H9 (cell line): ENCODE results near the gene NUP98. TPM values are rescaled to one million over a fixed set of nuclear protein-coding genes. Genes with fewer than 3 reads are reported as not detected.

Experiments
- DNase-seq: peaks from one replicate; pipeline ENCODE4 v3.0.0-alpha.2; 2017
- H2AFZ ChIP-seq: one replicate; pipeline ENCODE4 v1.6.1; 2013; ENCODE audit warnings: mild to moderate bottlenecking, low read length, control low read depth, moderate library complexity
- H2AK5ac ChIP-seq: 2 replicates; pipeline ENCODE4 v1.6.1; 2013; ENCODE audit warnings: low read length, control low read depth, mixed read lengths; ENCODE audit not compliant: insufficient read length
- H2BK120ac ChIP-seq: one replicate; pipeline ENCODE4 v1.6.1; 2013; ENCODE audit warnings: low read depth, mild to moderate bottlenecking, low read length, control low read depth, inconsistent platforms; ENCODE audit not compliant: poor library complexity, severe bottlenecking
- H2BK12ac ChIP-seq: 2 replicates; pipeline ENCODE4 v1.6.1; 2013; ENCODE audit warnings: low read length, control low read depth, mixed read lengths, low read depth; ENCODE audit not compliant: insufficient read length
- H2BK15ac ChIP-seq: 2 replicates; pipeline ENCODE4 v1.6.1; 2013; ENCODE audit warnings: low read depth, low read length, control low read depth
- H2BK20ac ChIP-seq: one replicate; pipeline ENCODE4 v1.6.1; 2013; ENCODE audit warnings: low read depth, mild to moderate bottlenecking, low read length, control low read depth, inconsistent platforms; ENCODE audit not compliant: poor library complexity, severe bottlenecking
- H2BK5ac ChIP-seq: 2 replicates; pipeline ENCODE4 v1.6.1; 2013; ENCODE audit warnings: low read length, control low read depth, mixed read lengths; ENCODE audit not compliant: insufficient read length
- H3K14ac ChIP-seq: 2 replicates; pipeline ENCODE4 v1.6.1; 2013; ENCODE audit warnings: low read length, control low read depth; ENCODE audit not compliant: insufficient read depth
- H3K18ac ChIP-seq: 2 replicates; pipeline ENCODE4 v1.6.1; 2013; ENCODE audit warnings: low read depth, mild to moderate bottlenecking, mixed read lengths, low read length, control low read depth; ENCODE audit not compliant: insufficient read length
- H3K23ac ChIP-seq: 2 replicates; pipeline ENCODE4 v1.6.1; 2013; ENCODE audit warnings: low read length, control low read depth, mixed read lengths, low read depth; ENCODE audit not compliant: insufficient read length
- H3K23me2 ChIP-seq: 2 replicates; pipeline ENCODE4 v1.6.1; 2013; ENCODE audit warnings: low read depth, mild to moderate bottlenecking, mixed read lengths, low read length, control low read depth; ENCODE audit not compliant: insufficient read length, poor library complexity, severe bottlenecking
- H3K27ac ChIP-seq: 2 replicates; pipeline ENCODE4 v1.5.1; 2013; ENCODE audit warnings: low read length, control low read depth, mixed read lengths, low read depth; ENCODE audit not compliant: insufficient read length
- H3K27me3 ChIP-seq: 2 replicates; pipeline ENCODE4 v1.6.1; 2013; ENCODE audit warnings: low read length, control low read depth, inconsistent platforms; ENCODE audit not compliant: insufficient read depth
- H3K4ac ChIP-seq: 2 replicates; pipeline ENCODE4 v1.6.1; 2013; ENCODE audit warnings: low read depth, mild to moderate bottlenecking, control low read depth, inconsistent platforms, low read length, moderate library complexity
- H3K4me1 ChIP-seq: 2 replicates; pipeline ENCODE4 v1.6.1; 2013; ENCODE audit warnings: low read length, control low read depth, inconsistent platforms; ENCODE audit not compliant: insufficient read depth
- H3K4me2 ChIP-seq: 2 replicates; pipeline ENCODE4 v1.6.1; 2013; ENCODE audit warnings: low read length, control low read depth, mixed read lengths; ENCODE audit not compliant: insufficient read length, insufficient read depth
- H3K56ac ChIP-seq: 2 replicates; pipeline ENCODE4 v1.6.1; 2013; ENCODE audit warnings: low read depth, mild to moderate bottlenecking, mixed read lengths, low read length, control low read depth; ENCODE audit not compliant: insufficient read length
- H3K79me1 ChIP-seq: 2 replicates; pipeline ENCODE4 v1.6.1; 2013; ENCODE audit warnings: low read depth, mild to moderate bottlenecking, moderate library complexity, low read length, control low read depth, inconsistent platforms; ENCODE audit not compliant: insufficient read depth, poor library complexity, severe bottlenecking
- H3K79me2 ChIP-seq: 2 replicates; pipeline ENCODE4 v1.6.1; 2013; ENCODE audit warnings: low read length, control low read depth, inconsistent platforms; ENCODE audit not compliant: insufficient read depth
- H3K9ac ChIP-seq: 2 replicates; pipeline ENCODE4 v1.6.1; 2013; ENCODE audit warnings: low read length, control low read depth, mixed read lengths; ENCODE audit not compliant: insufficient read length; ENCODE audit errors: extremely low read depth
- H3K9me3 ChIP-seq: one replicate; pipeline ENCODE4 v1.6.1; 2013; ENCODE audit warnings: low read depth, low read length, inconsistent platforms; ENCODE audit not compliant: control insufficient read depth
- H3T11ph ChIP-seq: one replicate; pipeline ENCODE4 v1.6.1; 2013; ENCODE audit warnings: mild to moderate bottlenecking, low read length, control low read depth, inconsistent platforms
- H4K20me1 ChIP-seq: one replicate; pipeline ENCODE4 v1.6.1; 2013; ENCODE audit not compliant: control insufficient read depth, insufficient read length, insufficient read depth
- H4K5ac ChIP-seq: 2 replicates; pipeline ENCODE4 v1.6.1; 2013; ENCODE audit warnings: low read depth, mild to moderate bottlenecking, mixed read lengths, low read length, control low read depth; ENCODE audit not compliant: insufficient read length
- H4K8ac ChIP-seq: replicated peaks from 2 replicates; pipeline ENCODE4 v1.6.1; 2013; ENCODE audit warnings: low read length, control low read depth, mixed read lengths, low read depth; ENCODE audit not compliant: insufficient read length
- H4K91ac ChIP-seq: 2 replicates; pipeline ENCODE4 v1.6.1; 2013; ENCODE audit warnings: low read depth, mild to moderate bottlenecking, moderate library complexity, mixed read lengths, low read length, control low read depth; ENCODE audit not compliant: insufficient read length
- H3K27ac Mint-ChIP-seq, 3 experiments: 2 replicates in 2 of 3; 3 replicates in 1 of 3; pipeline ENCODE4 v1.8.0; 2020 to 2021; ENCODE audit warnings: mixed read lengths in 3 of 3, mild to moderate bottlenecking in 1 of 3, moderate library complexity in 1 of 3
- H3K27me3 Mint-ChIP-seq: 2 replicates; pipeline ENCODE4 v1.8.0; 2021; ENCODE audit warnings: low read depth, mild to moderate bottlenecking, moderate library complexity, mixed read lengths
- H3K36me3 Mint-ChIP-seq, 3 experiments: 2 replicates in 2 of 3; 3 replicates in 1 of 3; pipeline ENCODE4 v1.8.0; 2020 to 2021; ENCODE audit warnings: low read depth in 3 of 3, mixed read lengths in 3 of 3; ENCODE audit not compliant: insufficient read depth in 1 of 3
- H3K4me1 Mint-ChIP-seq, 2 experiments: 2 replicates each; pipeline ENCODE4 v1.8.0; 2020; ENCODE audit warnings: mixed read lengths in 2 of 2
- H3K4me3 Mint-ChIP-seq, 2 experiments: 2 replicates in 1 of 2; 3 replicates in 1 of 2; pipeline ENCODE4 v1.8.0; 2020 to 2021; ENCODE audit warnings: mild to moderate bottlenecking in 2 of 2, mixed read lengths in 2 of 2, moderate library complexity in 1 of 2
- H3K9me3 Mint-ChIP-seq, 2 experiments: 2 replicates in 1 of 2; 3 replicates in 1 of 2; pipeline ENCODE4 v1.8.0; 2020; ENCODE audit warnings: mild to moderate bottlenecking in 2 of 2, mixed read lengths in 2 of 2, moderate library complexity in 1 of 2
- WGBS: extraction: QIAGEN DNeasy Blood & Tissue Kit; methylation state at CpG from one replicate; pipeline ENCODE4 v1.1.7; 2013; ENCODE audit warnings: missing lambda C conversion rate, low lambda C conversion rate, mixed read lengths; ENCODE audit not compliant: insufficient read length; ENCODE audit errors: extremely low coverage; 5-methylcytosine and 5-hydroxymethylcytosine counted together
- total RNA-seq: library from RNA; stranded (reverse); gene quantifications from 2 replicates; pipeline ENCODE4 v1.2.1, GENCODE V29; 2021
- TF ChIP-seq, protein P1 (sequence below): fragments of 200-600 bp; sonication (generic); conservative IDR thresholded peaks from 3 replicates; pipeline ENCODE4 v1.8.0; 2021; ENCODE audit warnings: antibody characterized with exemption, mild to moderate bottlenecking

The NUP98 gene
- total RNA-seq, 1 experiment from 2014 or later = 105 TPM

- Histone ChIP-seq H2AK5ac (no peak overlapping the region), H3K79me2 (no peaks in the 10 kb centered on the region), H2BK15ac (no peak overlapping the region), H2AFZ (no peak overlapping the region), H2BK5ac (no peak overlapping the region), H3K23me2 (no peaks in the 10 kb centered on the region), H3K18ac (no peak overlapping the region), H4K20me1 (no peaks in the 10 kb centered on the region), H3T11ph (no peak overlapping the region), H3K4me1 (no peaks in the 10 kb centered on the region), H3K9me3 (no peaks in the 10 kb centered on the region), H3K9ac (no peak overlapping the region), H3K79me1 (no peaks in the 10 kb centered on the region), H4K91ac (no peak overlapping the region), H2BK20ac (no peak overlapping the region), H3K4ac (no peak overlapping the region), H3K4me2 (no peak overlapping the region), H3K27me3 (no peaks in the 10 kb centered on the region), H4K5ac (no peak overlapping the region), H3K14ac (no peak overlapping the region), H3K27ac (no peak overlapping the region), H4K8ac (no peak overlapping the region), H2BK120ac (no peak overlapping the region), H2BK12ac (no peak overlapping the region), H3K56ac (no peak overlapping the region), H3K23ac (no peak overlapping the region)
- no peaks in the 10 kb centered on the region for H3K9me3 Mint-ChIP-seq
- DNase-seq = no peak
- no peak overlapping the region for H3K27ac Mint-ChIP-seq
- no peaks in the 10 kb centered on the region for H3K4me1 Mint-ChIP-seq
- H3K4me3 Mint-ChIP-seq = no peak overlapping the region
- TF ChIP-seq, protein P1, sequence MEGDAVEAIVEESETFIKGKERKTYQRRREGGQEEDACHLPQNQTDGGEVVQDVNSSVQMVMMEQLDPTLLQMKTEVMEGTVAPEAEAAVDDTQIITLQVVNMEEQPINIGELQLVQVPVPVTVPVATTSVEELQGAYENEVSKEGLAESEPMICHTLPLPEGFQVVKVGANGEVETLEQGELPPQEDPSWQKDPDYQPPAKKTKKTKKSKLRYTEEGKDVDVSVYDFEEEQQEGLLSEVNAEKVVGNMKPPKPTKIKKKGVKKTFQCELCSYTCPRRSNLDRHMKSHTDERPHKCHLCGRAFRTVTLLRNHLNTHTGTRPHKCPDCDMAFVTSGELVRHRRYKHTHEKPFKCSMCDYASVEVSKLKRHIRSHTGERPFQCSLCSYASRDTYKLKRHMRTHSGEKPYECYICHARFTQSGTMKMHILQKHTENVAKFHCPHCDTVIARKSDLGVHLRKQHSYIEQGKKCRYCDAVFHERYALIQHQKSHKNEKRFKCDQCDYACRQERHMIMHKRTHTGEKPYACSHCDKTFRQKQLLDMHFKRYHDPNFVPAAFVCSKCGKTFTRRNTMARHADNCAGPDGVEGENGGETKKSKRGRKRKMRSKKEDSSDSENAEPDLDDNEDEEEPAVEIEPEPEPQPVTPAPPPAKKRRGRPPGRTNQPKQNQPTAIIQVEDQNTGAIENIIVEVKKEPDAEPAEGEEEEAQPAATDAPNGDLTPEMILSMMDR = no peak
- no CpG with 5 or more reads among the region's 6 CpGs for WGBS
- H3K36me3 Mint-ChIP-seq = peaks cover 53 to 89% (median 73%) of the 10 kb centered on the region in 3 experiments; a peak in 6 of 7 replicates
- no peaks in the 10 kb centered on the region; the same call in 1 of the 2 replicates for H3K27me3 Mint-ChIP-seq
Observed at GRCh38 chr11:3755151-3755550, 42.2 kb downstream of the NUP98 start.
